Measurements from ENCODE around the gene ARID4B. TPM values are rescaled to one million over a fixed set of nuclear protein-coding genes. Genes with fewer than 3 reads are reported as not detected.

ARID4B gene
- total RNA-seq, 1 experiment from 2014 or later, result 16.8 TPM

- Histone ChIP-seq H3K4me1 (ENCODE audit: insufficient read depth, low read length) (0 out of 2 replicates have a peak, but pooled peaks cover 3% of the 10 kb centered on the region), H3K79me2 (ENCODE audit: low read length) (no peaks in the 10 kb centered on the region), H4K20me1 (ENCODE audit: low read length) (no peaks in the 10 kb centered on the region), H3K27ac (ENCODE audit: low read length) (no peak overlapping the region), H3K4me3 (ENCODE audit: low read length) (no peak overlapping the region), H3F3A (ENCODE audit: low read length, unreplicated experiment) (no peaks in the 10 kb centered on the region), H3K9me3 (ENCODE audit: low read length) (no peaks in the 10 kb centered on the region), H3K27me3 (ENCODE audit: low read length) (no peaks in the 10 kb centered on the region), H3K4me2 (ENCODE audit: low read length) (no peak overlapping the region), H3K9ac (ENCODE audit: low read length) (no peak overlapping the region), H3K9me2 (replicated peaks; ENCODE audit: low read length) (no peaks in the 10 kb centered on the region), H2AFZ (ENCODE audit: low read length) (no peak overlapping the region), H3K36me3 (ENCODE audit: low read depth, low read length) (peaks cover 28% of the 10 kb centered on the region)
- BruUV-seq (replicated peaks), result no TSS peak
- DNase-seq (no peak), ATAC-seq (no peak; the same call in 1 of the 2 replicates)
- TF ChIP-seq, protein P1, sequence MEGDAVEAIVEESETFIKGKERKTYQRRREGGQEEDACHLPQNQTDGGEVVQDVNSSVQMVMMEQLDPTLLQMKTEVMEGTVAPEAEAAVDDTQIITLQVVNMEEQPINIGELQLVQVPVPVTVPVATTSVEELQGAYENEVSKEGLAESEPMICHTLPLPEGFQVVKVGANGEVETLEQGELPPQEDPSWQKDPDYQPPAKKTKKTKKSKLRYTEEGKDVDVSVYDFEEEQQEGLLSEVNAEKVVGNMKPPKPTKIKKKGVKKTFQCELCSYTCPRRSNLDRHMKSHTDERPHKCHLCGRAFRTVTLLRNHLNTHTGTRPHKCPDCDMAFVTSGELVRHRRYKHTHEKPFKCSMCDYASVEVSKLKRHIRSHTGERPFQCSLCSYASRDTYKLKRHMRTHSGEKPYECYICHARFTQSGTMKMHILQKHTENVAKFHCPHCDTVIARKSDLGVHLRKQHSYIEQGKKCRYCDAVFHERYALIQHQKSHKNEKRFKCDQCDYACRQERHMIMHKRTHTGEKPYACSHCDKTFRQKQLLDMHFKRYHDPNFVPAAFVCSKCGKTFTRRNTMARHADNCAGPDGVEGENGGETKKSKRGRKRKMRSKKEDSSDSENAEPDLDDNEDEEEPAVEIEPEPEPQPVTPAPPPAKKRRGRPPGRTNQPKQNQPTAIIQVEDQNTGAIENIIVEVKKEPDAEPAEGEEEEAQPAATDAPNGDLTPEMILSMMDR (conservative IDR thresholded peaks at IDR 0.05; ENCODE audit: low read depth, low read length), result no peak
- TF ChIP-seq EZH2 (IDR thresholded peaks at IDR 0.05; ENCODE audit: low read length, unreplicated experiment) (no peak), EZH2phosphoT487 (IDR thresholded peaks at IDR 0.05; ENCODE audit: borderline replicate concordance, low read length) (no peak)
- intact Hi-C loops (cut with micrococcal nuclease), result no loop called here
- CTCF ChIA-PET, result no interaction called here
- POLR2A ChIA-PET (ENCODE audit: unreplicated experiment), result no interaction called here
Measured at GRCh38 chr1:235136111-235136510, 191.9 kb downstream of the ARID4B start.

DNA sequence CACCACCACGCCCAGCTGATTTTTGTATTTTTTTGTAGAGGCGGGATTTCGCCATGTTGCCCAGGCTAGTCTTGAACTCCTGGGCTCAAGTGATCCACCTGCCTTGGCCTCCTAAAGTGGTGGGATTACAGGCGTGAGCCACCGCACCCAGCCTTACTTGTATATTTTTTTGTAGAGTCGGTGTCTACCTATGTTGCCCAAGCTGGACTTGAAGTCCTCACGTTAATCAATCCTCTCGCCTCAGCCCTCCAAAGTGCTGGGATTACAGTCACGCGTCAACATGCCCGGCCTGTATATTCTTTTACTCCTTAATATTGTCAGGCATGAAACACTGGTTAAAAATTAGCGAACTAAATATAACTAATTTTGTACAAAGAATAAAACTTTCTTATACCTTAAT is 193.8 kb downstream of the ARID4B start:
- Histone ChIP-seq H3F3A (ENCODE audit: low read length, unreplicated experiment) (no peaks in the 10 kb centered on the region), H3K4me2 (ENCODE audit: low read length) (no peak overlapping the region), H3K79me2 (ENCODE audit: low read length) (no peaks in the 10 kb centered on the region), H3K4me3 (ENCODE audit: low read length) (no peak overlapping the region), H3K27ac (ENCODE audit: low read length) (no peak overlapping the region), H3K9me2 (replicated peaks; ENCODE audit: low read length) (no peaks in the 10 kb centered on the region), H4K20me1 (ENCODE audit: low read length) (no peaks in the 10 kb centered on the region), H2AFZ (ENCODE audit: low read length) (no peak overlapping the region), H3K4me1 (ENCODE audit: insufficient read depth, low read length) (peaks cover 5% of the 10 kb centered on the region; the same call in 1 of the 2 replicates), H3K9ac (ENCODE audit: low read length) (no peak overlapping the region), H3K27me3 (ENCODE audit: low read length) (no peaks in the 10 kb centered on the region), H3K36me3 (ENCODE audit: low read depth, low read length) (peaks cover 28% of the 10 kb centered on the region), H3K9me3 (ENCODE audit: low read length) (no peaks in the 10 kb centered on the region)
- TF ChIP-seq EZH2phosphoT487 (IDR thresholded peaks at IDR 0.05; ENCODE audit: borderline replicate concordance, low read length) (no peak), EZH2 (IDR thresholded peaks at IDR 0.05; ENCODE audit: low read length, unreplicated experiment) (no peak)
- TF ChIP-seq, protein P1 (conservative IDR thresholded peaks at IDR 0.05; ENCODE audit: low read depth, low read length), result no peak
- ChIA-PET CTCF (no interaction called here), POLR2A (ENCODE audit: unreplicated experiment) (no interaction called here)
- intact Hi-C loops (cut with micrococcal nuclease), result no loop called here
- BruUV-seq (replicated peaks), result no TSS peak
- ATAC-seq (no peak), DNase-seq (no peak)

DNA sequence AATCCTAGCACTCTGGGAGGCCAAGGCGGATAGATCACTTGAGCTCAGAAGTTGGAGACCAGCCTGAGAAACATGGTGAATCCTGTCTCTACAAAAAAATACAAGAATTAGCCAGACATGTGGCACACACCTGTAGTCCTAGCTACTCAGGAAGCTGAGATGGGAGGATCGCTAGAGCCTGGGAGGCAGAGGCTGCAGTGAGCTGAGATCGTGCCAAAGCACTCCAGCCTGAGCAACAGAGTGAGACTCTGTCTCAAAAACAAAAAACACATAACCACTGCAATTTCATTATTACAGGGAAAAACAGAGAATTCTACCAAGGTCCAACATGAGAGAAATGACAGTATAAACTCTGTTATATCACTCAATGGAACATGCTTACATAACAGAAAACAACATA is 194.9 kb downstream of the ARID4B start:
- TF ChIP-seq, protein P1 (conservative IDR thresholded peaks at IDR 0.05; ENCODE audit: low read depth, low read length), result no peak
- TF ChIP-seq EZH2 (IDR thresholded peaks at IDR 0.05; ENCODE audit: low read length, unreplicated experiment) (no peak), EZH2phosphoT487 (IDR thresholded peaks at IDR 0.05; ENCODE audit: borderline replicate concordance, low read length) (no peak)
- BruUV-seq (replicated peaks), result no TSS peak
- no peaks in the 10 kb centered on the region for H4K20me1 ChIP-seq (ENCODE audit: low read length)
- peaks cover 6% of the 10 kb centered on the region for H3K79me2 ChIP-seq (ENCODE audit: low read length)
- no peak overlapping the region for H3K4me3 ChIP-seq (ENCODE audit: low read length)
- peaks cover 8% of the 10 kb centered on the region; the same call in 1 of the 2 replicates for H3K4me1 ChIP-seq (ENCODE audit: insufficient read depth, low read length)
- H3K9me3 ChIP-seq (ENCODE audit: low read length), result no peaks in the 10 kb centered on the region
- DNase-seq, result no peak
- ATAC-seq, result no peak
- no peaks in the 10 kb centered on the region for H3K9me2 ChIP-seq (replicated peaks; ENCODE audit: low read length)
- intact Hi-C loops (cut with micrococcal nuclease), result no loop called here
- no peaks in the 10 kb centered on the region for H3K27me3 ChIP-seq (ENCODE audit: low read length)
- no peak overlapping the region for H3K4me2 ChIP-seq (ENCODE audit: low read length)
- peaks cover 28% of the 10 kb centered on the region for H3K36me3 ChIP-seq (ENCODE audit: low read depth, low read length)
- ChIA-PET CTCF (no interaction called here), POLR2A (ENCODE audit: unreplicated experiment) (interaction anchor here (0.6 kb wide), 1 partner anchor 282 kb away, joined by 3 read pairs; no protein-coding TSS in a partner anchor)
- no peak overlapping the region for H3K9ac ChIP-seq (ENCODE audit: low read length)
- H3F3A ChIP-seq (ENCODE audit: low read length, unreplicated experiment), result no peaks in the 10 kb centered on the region
- H3K27ac ChIP-seq (ENCODE audit: low read length), result no peak overlapping the region
- H2AFZ ChIP-seq (ENCODE audit: low read length), result no peak overlapping the region
